ENCODE measurements around the gene CBR1. TPM values are rescaled to one million over a fixed set of nuclear protein-coding genes. Genes with fewer than 3 reads are reported as not detected.

The CBR1 gene
- polyA plus RNA-seq, 1 donor (not counting 4 experiments of a cell fraction or from before 2014, with no cell fraction given), result 207 TPM

DNA sequence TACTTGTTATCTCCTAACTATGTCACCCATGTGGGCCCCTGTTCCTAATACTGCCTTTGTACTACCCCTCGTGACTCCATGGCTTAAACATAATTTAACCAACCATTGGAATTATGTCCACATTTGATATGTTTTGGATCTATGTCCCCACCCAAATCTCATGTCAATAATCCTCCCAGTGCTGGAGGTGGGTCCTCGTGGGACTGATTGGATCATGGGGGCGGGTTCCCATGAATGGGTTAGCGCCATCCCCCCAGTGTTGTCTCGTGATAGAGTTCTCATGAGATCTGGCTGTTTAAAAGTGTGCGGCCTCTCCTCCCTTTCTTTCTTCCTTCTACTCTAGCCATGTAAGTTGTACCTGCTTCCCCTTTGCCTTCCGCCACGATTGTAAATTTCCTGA is 9.8 kb downstream of the CBR1 start:
- H3K9ac ChIP-seq (ENCODE audit: control insufficient read depth, extremely low read depth, insufficient read depth, low read length), result no peak overlapping the region
- FAIRE-seq (no peak), DNase-seq (ENCODE audit: low read depth, low spot score) (no peak)
- H3K4me3 ChIP-seq (ENCODE audit: control insufficient read depth in 2 of 3, extremely low read depth in 1 of 3, insufficient read depth in 2 of 3, low read depth in 1 of 3, low read length in 3 of 3), result no peak overlapping the region
- no peaks in the 10 kb centered on the region for H4K20me1 ChIP-seq (ENCODE audit: control insufficient read depth, extremely low read depth, insufficient read depth, low read length)
- TF ChIP-seq, protein P1, sequence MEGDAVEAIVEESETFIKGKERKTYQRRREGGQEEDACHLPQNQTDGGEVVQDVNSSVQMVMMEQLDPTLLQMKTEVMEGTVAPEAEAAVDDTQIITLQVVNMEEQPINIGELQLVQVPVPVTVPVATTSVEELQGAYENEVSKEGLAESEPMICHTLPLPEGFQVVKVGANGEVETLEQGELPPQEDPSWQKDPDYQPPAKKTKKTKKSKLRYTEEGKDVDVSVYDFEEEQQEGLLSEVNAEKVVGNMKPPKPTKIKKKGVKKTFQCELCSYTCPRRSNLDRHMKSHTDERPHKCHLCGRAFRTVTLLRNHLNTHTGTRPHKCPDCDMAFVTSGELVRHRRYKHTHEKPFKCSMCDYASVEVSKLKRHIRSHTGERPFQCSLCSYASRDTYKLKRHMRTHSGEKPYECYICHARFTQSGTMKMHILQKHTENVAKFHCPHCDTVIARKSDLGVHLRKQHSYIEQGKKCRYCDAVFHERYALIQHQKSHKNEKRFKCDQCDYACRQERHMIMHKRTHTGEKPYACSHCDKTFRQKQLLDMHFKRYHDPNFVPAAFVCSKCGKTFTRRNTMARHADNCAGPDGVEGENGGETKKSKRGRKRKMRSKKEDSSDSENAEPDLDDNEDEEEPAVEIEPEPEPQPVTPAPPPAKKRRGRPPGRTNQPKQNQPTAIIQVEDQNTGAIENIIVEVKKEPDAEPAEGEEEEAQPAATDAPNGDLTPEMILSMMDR (optimal IDR thresholded peaks at IDR 0.05 in 1 of 3, IDR thresholded peaks at IDR 0.05 in 1 of 3, conservative IDR thresholded peaks at IDR 0.05 in 1 of 3; ENCODE audit: extremely low read depth in 1 of 3, insufficient read depth in 2 of 3, low read length in 3 of 3), result no peak
- no peak for TF ChIP-seq EZH2 (IDR thresholded peaks at IDR 0.05; ENCODE audit: low read length)
- H3K4me2 ChIP-seq (ENCODE audit: control insufficient read depth, extremely low read depth, insufficient read depth, low read depth, low read length), result no peak overlapping the region
- H3K36me3 ChIP-seq (ENCODE audit: control insufficient read depth in 2 of 2, extremely low read depth in 1 of 2, insufficient read depth in 2 of 2, low read length in 2 of 2), result no peaks in the 10 kb centered on the region
- H3K27ac ChIP-seq (ENCODE audit: control insufficient read depth, insufficient read depth, low read length), result no peak overlapping the region
- H3K4me1 ChIP-seq (ENCODE audit: control insufficient read depth, extremely low read depth, insufficient read depth, low read length), result peaks cover 25% of the 10 kb centered on the region
- dilution Hi-C loops (cut with MboI; ENCODE audit: extremely low pct_ligation_motif_present, low sequenced_read_pairs), result no loop called here
- no peaks in the 10 kb centered on the region for H3K27me3 ChIP-seq (ENCODE audit: control insufficient read depth, extremely low read depth, insufficient read depth, low read length)
- no peaks in the 10 kb centered on the region for H3K9me1 ChIP-seq (ENCODE audit: control insufficient read depth, extremely low read depth, insufficient read depth, low read length)
- H3K79me2 ChIP-seq (ENCODE audit: control insufficient read depth, insufficient read depth, low read length), result no peaks in the 10 kb centered on the region
- no peaks in the 10 kb centered on the region for H3K9me3 ChIP-seq (ENCODE audit: control insufficient read depth, low read depth, low read length)
- H2AFZ ChIP-seq (ENCODE audit: control insufficient read depth, low read length), result no peak overlapping the region

DNA sequence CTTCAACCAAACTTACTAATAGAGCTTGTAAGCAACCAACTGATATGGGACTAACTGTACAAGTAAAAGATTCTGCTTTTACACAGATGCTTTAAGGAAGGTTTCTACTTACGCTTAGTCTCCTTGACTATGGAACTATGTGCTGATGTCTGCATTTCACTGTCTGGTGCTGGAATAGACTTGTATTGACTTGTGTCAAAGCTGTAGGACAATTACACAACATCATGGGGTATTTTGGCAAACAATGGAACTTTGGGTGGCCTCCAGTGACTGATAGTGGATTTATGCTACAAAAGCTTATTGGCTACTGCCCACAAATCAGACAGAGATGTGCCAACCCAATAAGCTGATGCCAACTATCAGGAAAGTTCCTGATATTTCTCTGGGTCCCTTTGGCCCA is 10.6 kb downstream of the CBR1 start:
- dilution Hi-C loops (cut with MboI; ENCODE audit: extremely low pct_ligation_motif_present, low sequenced_read_pairs), result no loop called here
- Histone ChIP-seq H3K27me3 (ENCODE audit: control insufficient read depth, extremely low read depth, insufficient read depth, low read length) (no peaks in the 10 kb centered on the region), H3K9ac (ENCODE audit: control insufficient read depth, extremely low read depth, insufficient read depth, low read length) (no peak overlapping the region), H3K9me1 (ENCODE audit: control insufficient read depth, extremely low read depth, insufficient read depth, low read length) (no peaks in the 10 kb centered on the region), H3K36me3 (ENCODE audit: control insufficient read depth in 2 of 2, extremely low read depth in 1 of 2, insufficient read depth in 2 of 2, low read length in 2 of 2) (no peaks in the 10 kb centered on the region), H3K79me2 (ENCODE audit: control insufficient read depth, insufficient read depth, low read length) (no peaks in the 10 kb centered on the region), H2AFZ (ENCODE audit: control insufficient read depth, low read length) (no peak overlapping the region), H3K4me1 (ENCODE audit: control insufficient read depth, extremely low read depth, insufficient read depth, low read length) (peaks cover 18% of the 10 kb centered on the region), H3K9me3 (ENCODE audit: control insufficient read depth, low read depth, low read length) (no peaks in the 10 kb centered on the region), H3K4me2 (ENCODE audit: control insufficient read depth, extremely low read depth, insufficient read depth, low read depth, low read length) (peak overlapping the region; percentile 4), H4K20me1 (ENCODE audit: control insufficient read depth, extremely low read depth, insufficient read depth, low read length) (no peaks in the 10 kb centered on the region), H3K27ac (ENCODE audit: control insufficient read depth, insufficient read depth, low read length) (no peak overlapping the region), H3K4me3 (ENCODE audit: control insufficient read depth in 2 of 3, extremely low read depth in 1 of 3, insufficient read depth in 2 of 3, low read depth in 1 of 3, low read length in 3 of 3) (peak overlapping the region in 1 of 3 experiments; percentile 11)
- no peak for DNase-seq (ENCODE audit: low read depth, low spot score)
- FAIRE-seq, result peak; percentile 91
- TF ChIP-seq EZH2 (IDR thresholded peaks at IDR 0.05; ENCODE audit: low read length), result no peak
- TF ChIP-seq, protein P1 (optimal IDR thresholded peaks at IDR 0.05 in 1 of 3, IDR thresholded peaks at IDR 0.05 in 1 of 3, conservative IDR thresholded peaks at IDR 0.05 in 1 of 3; ENCODE audit: extremely low read depth in 1 of 3, insufficient read depth in 2 of 3, low read length in 3 of 3), result no peak

All from keratinocyte (primary cell).